HG03196 (cell line): Measurements from ENCODE around the gene CA14.
A peak's percentile ranks its signal among the peaks of the same experiment; 100 is the strongest.
"Not testable (repeated sequence)": the region's sequence is repeated elsewhere in the genome, so short reads cannot be mapped to it uniquely, and the experiment has no call there.

Experiments used
- ATAC-seq: cut with Tn5 transposase; IDR thresholded peaks from one replicate; pipeline ENCODE4 v1.9.1; 2021; ENCODE audit not compliant: unreplicated experiment

The CA14 gene

GRCh38 chr1:150235852-150236613, 21.5 kb upstream of the CA14 start, which contains the start of gene ANP32E:
ANP32E (minus strand) TSS chr1:150236112; CDS start chr1:150235786, 326 bp downstream.
- ATAC-seq = peak; percentile 88

- ATAC-seq = no peak
Measured at GRCh38 chr1:150236614-150237100, 20.9 kb upstream of the CA14 start.

DNA sequence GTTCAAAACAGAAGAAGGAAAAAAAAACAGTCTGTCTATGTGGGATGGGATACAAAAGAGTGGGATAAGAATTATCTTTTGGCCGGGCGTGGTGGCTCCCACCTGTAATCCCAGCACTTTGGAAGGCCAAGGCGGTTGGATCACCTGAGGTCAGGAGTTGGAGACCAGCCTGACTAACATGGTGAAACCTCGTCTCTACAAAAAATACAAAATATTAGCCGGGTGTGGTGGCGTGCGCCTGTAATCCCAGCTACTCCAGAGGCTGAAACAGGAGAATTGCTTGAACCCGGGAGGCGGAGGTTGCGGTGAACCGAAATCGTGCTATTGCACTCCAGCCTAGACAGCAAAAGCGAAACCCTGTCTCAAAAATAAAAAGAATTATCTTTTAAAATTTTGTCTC, 20.4 kb upstream of the CA14 start:
- not testable (repeated sequence) for ATAC-seq

- ATAC-seq = no peak
Measured at GRCh38 chr1:150237746-150238145, 19.8 kb upstream of the CA14 start.

GRCh38 chr1:150243003-150243402, 14.6 kb upstream of the CA14 start:
- ATAC-seq = no peak

- no peak for ATAC-seq
Measured at GRCh38 chr1:150249936-150250335, 7.6 kb upstream of the CA14 start.

DNA sequence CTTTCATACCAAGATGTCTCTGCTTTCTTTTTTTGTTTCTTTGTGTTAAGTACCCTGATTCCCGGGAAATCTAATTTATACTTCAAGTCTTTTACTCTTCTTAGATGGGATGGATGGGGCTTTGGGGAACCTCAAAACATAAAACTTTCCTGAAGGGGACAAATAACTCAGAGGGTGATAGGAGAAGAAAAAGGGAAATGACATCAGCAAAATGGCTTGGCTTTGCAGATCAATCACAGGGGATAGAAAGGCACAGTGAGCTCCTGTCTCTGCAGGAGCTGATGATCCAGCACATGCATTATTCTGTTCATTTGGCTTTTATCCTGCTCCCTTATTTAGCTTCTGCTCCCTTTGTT, 1.4 kb upstream of the CA14 start:
- no peak for ATAC-seq

DNA sequence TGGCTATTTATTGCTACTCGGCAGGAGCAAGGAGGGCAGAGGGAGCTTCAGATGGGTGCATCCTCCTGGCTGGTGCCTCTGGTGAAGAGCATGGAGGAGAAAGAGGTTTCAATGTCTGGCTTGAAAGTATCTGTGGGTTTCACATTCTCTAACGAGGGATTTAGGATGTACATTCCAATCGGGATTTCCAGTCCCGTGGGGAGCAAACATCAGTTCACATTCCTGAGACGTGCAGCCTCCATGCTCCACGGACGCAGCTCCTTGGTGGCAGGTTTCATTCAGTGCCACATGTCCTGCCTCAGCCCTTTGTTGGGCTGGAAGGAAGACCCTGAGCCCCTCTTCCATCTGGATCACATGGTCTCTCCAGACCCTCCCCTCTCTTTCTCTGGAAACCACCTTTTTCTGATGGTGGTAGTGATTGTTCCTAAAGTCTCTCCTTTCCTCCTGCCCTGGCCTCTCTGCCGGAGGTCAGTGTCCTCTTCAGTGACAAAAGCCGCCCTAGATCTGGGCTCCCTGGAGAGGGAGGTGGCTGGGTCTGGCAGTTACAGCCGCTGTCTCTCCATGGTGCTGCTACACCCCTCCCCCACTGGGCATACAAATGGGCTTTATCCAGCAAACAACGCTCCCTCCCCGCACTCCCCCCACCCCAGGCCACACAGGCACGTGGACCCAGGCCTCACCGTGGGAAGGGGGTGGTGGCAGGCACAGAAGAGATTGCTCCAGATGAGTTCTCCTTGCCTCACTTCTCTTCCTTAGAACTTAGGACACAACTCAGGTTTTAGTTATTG, 826 bp upstream of the CA14 start:
- no peak for ATAC-seq

DNA sequence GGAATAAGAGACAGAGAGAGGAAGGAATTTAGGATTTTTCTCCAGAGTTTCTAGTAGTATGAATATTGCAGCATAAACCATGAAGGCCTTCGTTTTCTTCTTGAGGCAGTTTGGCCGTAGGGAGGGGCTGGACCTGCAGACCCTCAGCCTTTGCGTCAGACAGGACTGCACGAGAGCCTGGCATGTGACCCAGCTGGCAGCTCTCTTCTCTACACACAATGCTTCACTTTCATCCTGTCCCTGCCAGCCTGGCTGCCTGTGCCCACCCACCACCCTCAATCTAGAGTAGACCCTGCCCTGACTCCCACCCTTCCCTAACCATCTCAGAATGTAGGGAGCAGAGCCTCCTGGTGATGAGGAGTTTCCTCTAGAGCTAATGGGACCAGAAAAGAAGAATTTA, 1.6 kb downstream of the CA14 start:
- ATAC-seq = no peak

- ATAC-seq = no peak
Measured at GRCh38 chr1:150259758-150260669, 2.4 kb downstream of the CA14 start.

GRCh38 chr1:150261367-150261766, 3.8 kb downstream of the CA14 start:
- no peak for ATAC-seq

DNA sequence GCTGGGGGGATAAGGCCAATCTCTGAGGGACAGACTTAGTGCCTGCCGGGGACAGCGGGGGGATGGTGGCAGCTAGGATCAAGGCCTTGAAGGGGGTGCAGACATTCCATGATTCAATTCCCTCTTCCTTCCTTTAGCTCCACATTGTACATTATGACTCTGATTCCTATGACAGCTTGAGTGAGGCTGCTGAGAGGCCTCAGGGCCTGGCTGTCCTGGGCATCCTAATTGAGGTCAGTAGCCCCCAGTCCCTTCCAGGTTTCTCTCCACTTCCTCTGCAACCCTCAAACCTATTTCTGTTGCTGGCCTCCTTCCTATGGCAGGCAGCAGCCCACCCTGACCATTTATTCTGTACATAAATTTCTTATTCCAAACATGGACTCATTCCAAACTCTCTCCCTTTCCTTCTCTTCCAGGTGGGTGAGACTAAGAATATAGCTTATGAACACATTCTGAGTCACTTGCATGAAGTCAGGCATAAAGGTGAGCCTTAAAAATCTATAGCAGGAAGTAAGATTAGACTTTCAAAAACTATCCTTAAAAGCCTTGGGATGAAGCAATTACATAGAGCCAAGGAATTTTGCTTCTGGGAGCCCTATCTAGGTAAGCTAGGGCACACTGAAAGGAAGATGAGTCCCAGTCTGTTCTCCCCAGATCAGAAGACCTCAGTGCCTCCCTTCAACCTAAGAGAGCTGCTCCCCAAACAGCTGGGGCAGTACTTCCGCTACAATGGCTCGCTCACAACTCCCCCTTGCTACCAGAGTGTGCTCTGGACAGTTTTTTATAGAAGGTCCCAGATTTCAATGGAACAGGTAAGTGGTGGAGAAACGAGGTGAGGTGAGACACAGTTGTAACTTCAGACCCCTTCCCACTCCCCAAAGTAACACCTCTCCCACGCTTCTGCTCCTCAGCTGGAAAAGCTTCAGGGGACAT, 5.1 kb downstream of the CA14 start:
- no peak for ATAC-seq

- ATAC-seq = no peak
Measured at GRCh38 chr1:150263549-150263948, 6.0 kb downstream of the CA14 start.

GRCh38 chr1:150267896-150268295, 10.3 kb downstream of the CA14 start:
- no peak for ATAC-seq

DNA sequence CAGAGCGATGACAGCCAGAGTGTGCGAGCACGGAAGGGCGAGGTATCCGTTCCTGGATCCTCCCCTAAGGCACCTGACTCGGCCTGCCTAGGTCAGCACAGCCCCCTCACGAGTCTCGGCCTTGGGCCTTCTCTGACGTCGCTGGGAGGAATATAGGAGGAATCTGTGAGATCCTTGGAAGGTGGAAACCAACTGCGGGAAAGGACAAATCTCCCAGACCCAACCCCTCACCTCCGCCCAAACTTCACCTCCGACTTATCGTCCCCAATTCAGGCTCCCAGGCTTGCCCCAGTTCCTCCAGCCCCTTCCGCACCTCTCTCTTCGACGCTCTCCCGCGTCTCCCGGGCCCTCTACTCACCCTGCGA, 10.7 kb downstream of the CA14 start:
- ATAC-seq = peak; percentile 18

- peak; percentile 86 for ATAC-seq
Measured at GRCh38 chr1:150268705-150269403, 11.3 kb downstream of the CA14 start, which contains the start of gene APH1A. APH1A (minus strand) TSS chr1:150269016; CDS start chr1:150268810, 206 bp downstream.

DNA sequence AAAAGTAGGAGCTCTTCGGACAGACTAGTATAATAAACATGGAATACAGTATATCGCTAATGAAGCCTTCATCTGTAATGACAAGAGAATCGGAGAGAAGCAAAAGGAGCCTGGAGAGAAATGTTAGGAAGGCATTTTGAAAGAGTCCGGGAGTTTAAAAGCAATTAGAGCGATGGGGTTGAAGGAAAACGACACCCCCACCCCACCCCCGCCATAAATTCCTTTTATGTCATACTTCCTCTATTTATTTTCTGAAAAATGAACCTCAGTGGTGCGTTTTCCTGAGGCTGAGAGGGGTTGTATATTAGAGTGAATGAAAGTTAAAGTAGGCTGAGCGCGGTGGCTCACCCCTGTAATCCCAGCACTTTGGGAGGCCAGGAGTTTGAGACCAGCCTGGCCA, 11.9 kb downstream of the CA14 start:
- no peak for ATAC-seq

GRCh38 chr1:150271291-150271959, 13.9 kb downstream of the CA14 start:
- ATAC-seq = no peak

DNA sequence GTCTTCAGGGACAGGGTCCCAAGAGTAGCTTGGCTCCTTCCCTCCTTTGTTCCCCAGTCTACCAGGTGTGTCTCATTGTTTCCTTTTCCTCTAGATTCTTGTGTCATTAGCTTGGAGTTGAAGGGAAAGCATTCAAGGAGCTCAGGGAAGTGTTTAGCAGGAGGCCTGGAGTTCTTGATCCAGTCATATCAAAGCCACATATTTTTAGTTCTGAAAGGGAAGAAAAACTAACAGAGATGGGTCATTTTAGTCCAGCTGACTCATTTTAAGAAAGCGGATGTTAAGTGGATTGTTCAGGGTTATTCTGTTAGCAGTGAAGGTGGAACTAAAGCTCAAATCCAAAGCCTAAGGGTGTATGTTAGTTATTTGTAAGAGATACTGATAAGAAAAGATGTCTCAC, 15.7 kb downstream of the CA14 start:
- ATAC-seq = no peak
